Ishikawa (cell line): Measurements from ENCODE around the gene PPP1R13B.

Experiments
- CEBPB ChIP-seq: IDR thresholded peaks from 2 replicates; pipeline ENCODE4 v1.6.1; 2012
- CREB1 ChIP-seq: IDR thresholded peaks from 2 replicates; pipeline ENCODE4 v1.6.1; 2012; ENCODE audit warnings: low read depth
- EGR1 ChIP-seq: IDR thresholded peaks from 2 replicates; pipeline ENCODE4 v1.6.1; 2012
- EP300 ChIP-seq: IDR thresholded peaks from 2 replicates; pipeline ENCODE4 v1.6.1; 2012; ENCODE audit warnings: borderline replicate concordance
- FOXM1 ChIP-seq: IDR thresholded peaks from 2 replicates; pipeline ENCODE4 v1.6.1; 2012; ENCODE audit warnings: low read depth, borderline replicate concordance
- NFIC ChIP-seq: IDR thresholded peaks from 2 replicates; pipeline ENCODE4 v1.6.1; 2012
- RAD21 ChIP-seq: IDR thresholded peaks from 2 replicates; pipeline ENCODE4 v1.6.1; 2012; ENCODE audit warnings: low read depth
- TAF1 ChIP-seq: IDR thresholded peaks from 2 replicates; pipeline ENCODE4 v1.6.1; 2012; ENCODE audit warnings: low read depth, mild to moderate bottlenecking
- TCF12 ChIP-seq: IDR thresholded peaks from 2 replicates; pipeline ENCODE4 v1.6.1; 2012; ENCODE audit warnings: low read depth
- TEAD4 ChIP-seq: IDR thresholded peaks from 2 replicates; pipeline ENCODE4 v1.6.1; 2012
- YY1 ChIP-seq: IDR thresholded peaks from 2 replicates; pipeline ENCODE4 v1.6.1; 2012; ENCODE audit warnings: low read depth
- ZBTB7A ChIP-seq: IDR thresholded peaks from 2 replicates; pipeline ENCODE4 v1.6.1; 2012; ENCODE audit warnings: low read depth
- TF ChIP-seq, protein P1 (sequence below): IDR thresholded peaks from 2 replicates; pipeline ENCODE4 v1.6.1; 2012
- TF ChIP-seq, protein P2 (sequence below): IDR thresholded peaks from 2 replicates; pipeline ENCODE4 v1.6.1; 2012
- TF ChIP-seq, protein P3 (sequence below): IDR thresholded peaks from 2 replicates; pipeline ENCODE4 v1.6.1; 2012; ENCODE audit warnings: low read depth, mild to moderate bottlenecking

PPP1R13B gene

DNA sequence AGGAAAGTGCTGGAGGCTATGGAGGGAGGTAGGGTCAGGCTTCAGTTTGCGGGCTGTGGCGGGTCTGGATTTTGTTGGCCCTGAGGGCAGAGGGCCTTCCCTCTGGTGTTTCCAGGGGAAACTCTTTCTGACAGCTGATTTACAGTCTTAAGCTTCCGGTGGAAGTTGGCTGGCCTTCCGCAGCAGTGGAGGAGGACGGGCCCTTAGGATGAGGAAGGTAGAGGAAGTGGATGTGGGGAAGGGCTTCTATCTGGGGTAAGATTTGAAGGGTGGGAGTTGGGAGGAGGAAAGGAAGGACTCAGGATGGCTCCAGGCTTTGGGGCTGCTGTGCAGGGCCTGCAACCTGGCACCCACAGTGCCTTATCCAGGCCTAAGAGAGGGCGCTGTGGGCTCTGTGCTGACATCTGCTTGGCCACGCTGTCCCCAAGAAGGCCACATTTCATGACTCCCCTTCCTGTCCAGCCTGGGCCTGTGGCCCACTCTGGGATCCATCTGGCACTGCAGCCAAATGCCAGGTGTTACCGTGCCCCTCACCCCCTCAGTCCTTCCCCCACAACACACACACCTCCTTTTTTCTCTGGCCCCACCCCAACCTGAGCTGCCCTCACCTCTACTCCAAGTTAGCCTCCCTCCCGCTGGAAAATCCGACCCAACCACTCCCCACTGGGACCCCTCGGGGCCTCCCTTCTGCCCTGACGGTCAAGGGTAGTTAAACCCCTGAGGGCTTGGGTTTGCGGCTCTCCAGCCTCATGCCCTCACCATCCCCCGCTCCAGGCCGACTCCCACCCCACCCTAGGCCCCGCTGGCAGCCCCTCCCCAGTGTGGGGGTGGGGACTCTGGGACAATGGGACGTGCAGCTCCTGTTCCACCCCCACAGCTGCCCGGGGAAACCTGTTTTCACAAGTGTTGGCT is 7.7 kb upstream of the PPP1R13B start:
- TF ChIP-seq, protein P1, sequence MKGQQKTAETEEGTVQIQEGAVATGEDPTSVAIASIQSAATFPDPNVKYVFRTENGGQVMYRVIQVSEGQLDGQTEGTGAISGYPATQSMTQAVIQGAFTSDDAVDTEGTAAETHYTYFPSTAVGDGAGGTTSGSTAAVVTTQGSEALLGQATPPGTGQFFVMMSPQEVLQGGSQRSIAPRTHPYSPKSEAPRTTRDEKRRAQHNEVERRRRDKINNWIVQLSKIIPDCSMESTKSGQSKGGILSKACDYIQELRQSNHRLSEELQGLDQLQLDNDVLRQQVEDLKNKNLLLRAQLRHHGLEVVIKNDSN = no peak
- no peak for TF ChIP-seq YY1
- peak; percentile 94 for TF ChIP-seq ZBTB7A
- peak; percentile 22; the same call in 1 of the 2 replicates for TF ChIP-seq RAD21
- peak; percentile 91 for TF ChIP-seq EGR1
- no peak for TF ChIP-seq CEBPB
- TF ChIP-seq, protein P2, sequence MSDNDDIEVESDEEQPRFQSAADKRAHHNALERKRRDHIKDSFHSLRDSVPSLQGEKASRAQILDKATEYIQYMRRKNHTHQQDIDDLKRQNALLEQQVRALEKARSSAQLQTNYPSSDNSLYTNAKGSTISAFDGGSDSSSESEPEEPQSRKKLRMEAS = no peak
- TF ChIP-seq, protein P3, sequence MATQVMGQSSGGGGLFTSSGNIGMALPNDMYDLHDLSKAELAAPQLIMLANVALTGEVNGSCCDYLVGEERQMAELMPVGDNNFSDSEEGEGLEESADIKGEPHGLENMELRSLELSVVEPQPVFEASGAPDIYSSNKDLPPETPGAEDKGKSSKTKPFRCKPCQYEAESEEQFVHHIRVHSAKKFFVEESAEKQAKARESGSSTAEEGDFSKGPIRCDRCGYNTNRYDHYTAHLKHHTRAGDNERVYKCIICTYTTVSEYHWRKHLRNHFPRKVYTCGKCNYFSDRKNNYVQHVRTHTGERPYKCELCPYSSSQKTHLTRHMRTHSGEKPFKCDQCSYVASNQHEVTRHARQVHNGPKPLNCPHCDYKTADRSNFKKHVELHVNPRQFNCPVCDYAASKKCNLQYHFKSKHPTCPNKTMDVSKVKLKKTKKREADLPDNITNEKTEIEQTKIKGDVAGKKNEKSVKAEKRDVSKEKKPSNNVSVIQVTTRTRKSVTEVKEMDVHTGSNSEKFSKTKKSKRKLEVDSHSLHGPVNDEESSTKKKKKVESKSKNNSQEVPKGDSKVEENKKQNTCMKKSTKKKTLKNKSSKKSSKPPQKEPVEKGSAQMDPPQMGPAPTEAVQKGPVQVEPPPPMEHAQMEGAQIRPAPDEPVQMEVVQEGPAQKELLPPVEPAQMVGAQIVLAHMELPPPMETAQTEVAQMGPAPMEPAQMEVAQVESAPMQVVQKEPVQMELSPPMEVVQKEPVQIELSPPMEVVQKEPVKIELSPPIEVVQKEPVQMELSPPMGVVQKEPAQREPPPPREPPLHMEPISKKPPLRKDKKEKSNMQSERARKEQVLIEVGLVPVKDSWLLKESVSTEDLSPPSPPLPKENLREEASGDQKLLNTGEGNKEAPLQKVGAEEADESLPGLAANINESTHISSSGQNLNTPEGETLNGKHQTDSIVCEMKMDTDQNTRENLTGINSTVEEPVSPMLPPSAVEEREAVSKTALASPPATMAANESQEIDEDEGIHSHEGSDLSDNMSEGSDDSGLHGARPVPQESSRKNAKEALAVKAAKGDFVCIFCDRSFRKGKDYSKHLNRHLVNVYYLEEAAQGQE = no peak
- TF ChIP-seq NFIC = peak; percentile 71
- no peak for TF ChIP-seq TAF1
- no peak for TF ChIP-seq EP300
- TF ChIP-seq TCF12 = peak; percentile 81
- TF ChIP-seq CREB1 = no peak
- TF ChIP-seq FOXM1 = no peak
- no peak for TF ChIP-seq TEAD4

DNA sequence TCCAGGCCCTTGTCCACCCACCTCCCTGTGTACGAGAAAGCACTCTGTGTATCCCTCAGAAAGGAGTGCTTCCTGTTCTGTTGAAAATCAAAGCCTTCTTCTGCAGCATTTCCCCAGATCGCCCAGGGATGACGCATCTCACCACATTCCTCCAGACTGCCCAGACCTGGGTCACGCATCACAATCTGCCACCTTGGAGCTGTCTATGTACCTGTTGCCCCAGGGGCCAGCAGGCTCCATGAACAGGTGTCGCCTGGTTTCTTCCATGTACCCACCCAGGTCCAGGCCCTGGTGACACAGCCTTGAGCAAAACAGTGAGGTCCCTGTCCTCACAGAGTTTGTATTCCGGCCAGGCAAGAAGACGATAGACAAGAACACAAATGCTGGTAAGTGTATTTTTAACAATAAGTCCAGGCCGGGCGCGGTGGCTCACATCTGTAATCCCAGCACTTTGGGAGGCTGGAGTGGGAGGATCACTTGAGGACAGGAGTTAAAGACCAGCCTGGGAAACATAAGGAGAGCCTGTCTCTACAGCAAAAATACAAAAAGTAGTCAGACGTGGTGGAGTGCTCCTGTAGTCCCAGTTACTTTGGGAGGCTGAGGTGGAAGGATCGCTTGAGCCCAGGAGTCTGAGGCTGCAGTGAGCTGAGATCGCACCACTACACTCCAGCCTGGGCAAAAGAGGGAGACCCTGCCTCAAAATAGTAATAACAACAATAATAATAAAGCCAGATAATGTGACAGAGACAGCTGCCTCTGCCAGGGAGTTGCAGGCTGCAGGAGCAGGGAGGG is 6.8 kb upstream of the PPP1R13B start:
- TF ChIP-seq, protein P2 = no peak
- TF ChIP-seq FOXM1 = no peak
- no peak for TF ChIP-seq EP300
- no peak for TF ChIP-seq TEAD4
- no peak for TF ChIP-seq TAF1
- no peak for TF ChIP-seq RAD21
- TF ChIP-seq CREB1 = no peak
- TF ChIP-seq EGR1 = no peak
- TF ChIP-seq, protein P1 = no peak
- no peak for TF ChIP-seq ZBTB7A

DNA sequence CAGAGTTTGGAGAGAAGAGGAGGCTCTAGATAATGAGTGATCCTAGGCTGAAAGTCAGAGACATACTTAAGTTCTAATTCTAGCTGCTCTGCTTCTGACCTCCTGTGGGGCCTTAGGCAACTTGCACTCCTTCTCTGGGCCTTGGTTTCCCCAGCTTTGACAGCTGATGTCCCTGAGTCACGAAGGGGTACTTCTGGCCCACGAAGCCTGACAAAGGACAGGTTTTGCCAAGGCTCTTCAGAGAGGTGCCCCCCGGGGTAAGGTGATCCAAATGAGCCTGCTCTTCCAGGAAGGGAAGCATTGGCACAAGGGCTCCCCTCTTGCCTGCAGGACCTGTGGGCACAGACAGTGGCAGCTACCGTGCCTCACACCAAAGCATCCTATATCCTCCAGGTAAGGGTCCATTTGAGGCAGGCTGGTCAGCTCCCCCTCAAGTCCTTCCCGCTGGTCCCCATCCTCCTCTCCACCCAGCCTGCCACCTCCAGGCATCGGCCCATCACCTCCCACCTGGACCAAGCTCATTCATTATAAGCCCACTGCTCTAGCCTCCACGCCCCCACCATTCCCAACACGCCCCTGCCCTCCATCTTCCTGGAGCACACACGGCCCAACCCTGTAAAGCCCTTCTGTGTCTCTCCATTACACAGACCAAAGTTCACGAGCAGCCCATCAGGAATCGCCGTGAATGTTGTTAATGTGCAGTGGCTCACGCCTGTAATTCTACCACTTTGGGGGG is 1.9 kb upstream of the PPP1R13B start:
- no peak for TF ChIP-seq FOXM1
- TF ChIP-seq TAF1 = no peak
- no peak for TF ChIP-seq EGR1
- TF ChIP-seq YY1 = no peak
- TF ChIP-seq EP300 = no peak
- TF ChIP-seq TEAD4 = no peak
- TF ChIP-seq CREB1 = no peak
- TF ChIP-seq RAD21 = no peak
- TF ChIP-seq, protein P3 = no peak
- TF ChIP-seq NFIC = no peak
- TF ChIP-seq TCF12 = no peak
- no peak for TF ChIP-seq CEBPB
- TF ChIP-seq, protein P1 = no peak
